ENCODE measurements around the gene KRTAP5-7.

KRTAP5-7 gene

DNA sequence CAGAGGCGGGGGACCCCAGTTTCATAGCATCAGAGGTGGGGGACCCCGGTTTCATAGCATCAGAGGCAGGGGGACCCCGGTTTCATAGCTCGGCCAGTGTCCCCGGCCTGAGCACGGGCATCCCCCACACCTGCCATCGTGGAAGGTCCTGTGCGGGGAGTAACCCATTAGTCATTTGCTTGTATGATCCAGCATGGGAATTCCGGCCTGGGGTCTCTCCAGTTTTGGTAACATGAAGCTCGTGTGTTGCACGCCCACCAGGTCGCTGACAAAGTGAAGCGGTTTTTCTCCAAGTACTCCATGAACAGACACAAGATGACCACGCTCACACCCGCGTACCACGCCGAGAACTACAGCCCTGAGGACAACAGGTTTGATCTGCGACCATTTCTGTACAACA is 29.0 kb upstream of the KRTAP5-7 start:
- no peak for TF ChIP-seq CTCF (IDR thresholded peaks at IDR 0.05; ENCODE audit: borderline replicate concordance, insufficient read depth, low read depth, low read length)
- no peak overlapping the region for H3K4me3 ChIP-seq (ENCODE audit: low read depth, low read length)

GRCh38 chr11:71499125-71499524 is 27.9 kb upstream of the KRTAP5-7 start:
- H3K4me3 ChIP-seq (ENCODE audit: low read depth, low read length): no peak overlapping the region
- TF ChIP-seq CTCF (IDR thresholded peaks at IDR 0.05; ENCODE audit: borderline replicate concordance, insufficient read depth, low read depth, low read length): no peak

DNA sequence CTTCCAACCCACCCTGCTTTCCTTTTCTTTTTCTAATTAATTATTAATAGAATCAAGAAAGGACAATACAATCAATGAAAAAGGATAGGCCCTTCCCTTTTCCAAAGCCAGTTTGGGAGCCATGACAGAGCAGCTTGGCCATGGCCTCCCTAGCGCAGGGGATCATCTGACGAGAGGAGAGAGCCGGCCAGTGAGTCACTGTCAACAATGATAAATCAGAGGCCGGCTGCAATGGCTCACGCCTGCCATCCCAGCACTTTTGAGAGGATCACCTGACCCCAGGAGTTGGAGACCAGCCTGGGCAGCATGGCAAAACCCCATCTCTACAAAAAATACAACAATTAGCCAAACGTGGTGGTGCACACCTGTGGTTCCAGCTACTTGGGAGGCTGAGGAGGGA is 27.5 kb upstream of the KRTAP5-7 start:
- no peak overlapping the region for H3K4me3 ChIP-seq (ENCODE audit: low read depth, low read length)
- TF ChIP-seq CTCF (IDR thresholded peaks at IDR 0.05; ENCODE audit: borderline replicate concordance, insufficient read depth, low read depth, low read length): no peak

DNA sequence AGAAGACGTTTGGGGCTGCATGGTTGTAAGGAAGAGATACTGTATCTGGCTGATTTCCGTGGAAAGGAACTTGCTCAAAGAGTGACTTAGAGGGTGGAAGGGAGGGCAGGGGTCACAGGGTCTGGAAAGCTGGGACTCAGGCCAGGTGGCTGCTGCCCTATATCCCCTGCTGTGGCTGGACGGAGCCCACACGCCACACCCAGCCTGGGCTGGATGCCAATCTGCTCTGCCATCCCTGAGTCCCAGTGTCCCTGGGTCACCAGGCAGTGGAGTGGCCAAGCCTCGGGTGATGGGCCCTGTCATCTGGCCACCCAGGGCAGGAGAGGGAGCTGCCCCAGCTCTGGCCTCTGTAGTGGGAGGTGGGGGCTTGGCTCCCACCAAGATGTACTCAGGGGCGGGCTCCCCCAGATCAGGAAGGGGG is 26.5 kb upstream of the KRTAP5-7 start:
- no peak overlapping the region for H3K4me3 ChIP-seq (ENCODE audit: low read depth, low read length)
- no peak for TF ChIP-seq CTCF (IDR thresholded peaks at IDR 0.05; ENCODE audit: borderline replicate concordance, insufficient read depth, low read depth, low read length)

- no peak overlapping the region for H3K4me3 ChIP-seq (ENCODE audit: low read depth, low read length)
- no peak for TF ChIP-seq CTCF (IDR thresholded peaks at IDR 0.05; ENCODE audit: borderline replicate concordance, insufficient read depth, low read depth, low read length)
Observed at GRCh38 chr11:71501071-71501985, 25.7 kb upstream of the KRTAP5-7 start.

DNA sequence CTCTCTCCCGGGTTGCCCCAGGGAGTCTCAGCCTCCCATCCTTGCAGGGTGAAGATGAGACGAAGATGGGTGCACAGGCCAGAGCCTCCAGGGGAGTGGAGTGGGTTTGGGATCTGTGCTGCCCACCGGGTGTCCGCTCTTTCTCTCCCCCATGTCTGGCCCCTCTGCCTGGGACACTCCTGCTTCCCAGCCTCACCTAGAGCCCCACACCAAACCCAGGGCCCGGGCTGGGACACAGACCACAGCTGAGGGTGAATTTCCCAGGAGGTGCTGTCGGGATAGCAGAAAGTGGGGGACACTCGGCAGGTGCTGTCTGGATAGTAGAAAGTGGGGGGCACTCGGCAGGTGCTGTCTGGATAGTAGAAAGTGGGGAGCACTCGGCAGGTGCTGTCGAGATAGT is 25.0 kb upstream of the KRTAP5-7 start:
- TF ChIP-seq CTCF (IDR thresholded peaks at IDR 0.05; ENCODE audit: borderline replicate concordance, insufficient read depth, low read depth, low read length): no peak
- no peak overlapping the region for H3K4me3 ChIP-seq (ENCODE audit: low read depth, low read length)

DNA sequence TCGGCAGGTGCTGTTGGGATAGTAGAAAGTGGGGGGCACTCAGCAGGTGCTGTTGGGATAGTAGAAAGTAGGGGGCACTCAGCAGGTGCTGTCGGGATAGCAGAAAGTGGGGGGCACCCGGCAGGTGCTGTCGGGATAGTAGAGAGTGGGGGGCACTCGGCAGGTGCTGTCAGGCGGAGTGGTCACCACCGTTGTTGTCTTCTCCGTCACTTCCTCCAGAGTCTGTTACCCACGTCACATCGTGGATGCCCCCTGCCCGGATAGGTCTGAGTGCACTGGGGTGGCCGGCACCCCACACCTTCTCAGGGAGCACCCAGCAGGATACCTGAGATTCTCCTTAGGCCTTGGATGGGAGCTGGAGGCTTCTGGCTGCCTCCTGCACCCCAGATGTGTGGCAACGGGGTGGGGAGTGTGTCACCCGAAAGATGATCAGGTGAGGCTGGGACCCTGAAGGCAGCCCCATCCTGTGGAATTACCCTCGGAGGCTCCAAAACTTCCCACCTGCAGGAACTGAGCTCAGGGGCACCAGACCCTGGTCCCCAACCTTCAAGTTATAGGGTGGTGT is 24.1 kb upstream of the KRTAP5-7 start:
- no peak for TF ChIP-seq CTCF (IDR thresholded peaks at IDR 0.05; ENCODE audit: borderline replicate concordance, insufficient read depth, low read depth, low read length)
- no peak overlapping the region for H3K4me3 ChIP-seq (ENCODE audit: low read depth, low read length)
